ENCODE results near the gene TMC7. TPM values are rescaled to one million over a fixed set of nuclear protein-coding genes. Genes with fewer than 3 reads are reported as not detected.

Gene TMC7
- total and polyA plus RNA-seq, 2 of the 8 experiments (the other 6 are each of a cell fraction or from before 2014, with no cell fraction given), result 2.3 to 2.6 TPM

DNA sequence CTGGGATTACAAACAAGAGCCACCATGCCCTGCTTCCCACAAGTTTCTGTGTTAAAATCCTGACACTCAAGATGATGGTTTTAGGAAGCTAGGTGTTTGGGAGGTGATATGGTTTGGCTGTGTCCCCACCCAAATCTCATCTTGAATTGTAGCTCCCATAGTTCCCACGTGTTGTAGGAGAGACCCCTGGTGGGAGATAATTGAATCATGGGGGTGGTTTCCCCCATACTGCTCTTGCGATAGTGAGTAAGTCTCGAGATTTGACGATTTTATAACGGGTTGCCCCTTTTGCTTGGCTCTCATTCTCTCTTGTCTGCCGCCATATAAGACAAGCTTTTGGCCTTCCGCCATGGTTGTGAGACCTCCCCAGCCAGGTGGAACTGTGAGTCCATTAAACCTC lies 40.3 kb upstream of the TMC7 start:
- no peaks in the 10 kb centered on the region for H3K27me3 ChIP-seq (replicated peaks in 1 of 4; ENCODE audit: control insufficient read depth in 3 of 4, extremely low read depth in 1 of 4, insufficient read depth in 3 of 4, low read length in 3 of 4)
- no peaks in the 10 kb centered on the region for H3K36me3 ChIP-seq (ENCODE audit: control insufficient read depth in 2 of 4, insufficient read depth in 4 of 4, low read length in 3 of 4)
- WGBS, 2 experiments (ENCODE audit: extremely low coverage in 1 of 2, insufficient coverage in 1 of 2, insufficient read length in 1 of 2, insufficient replicate concordance in 2 of 2, low coverage in 1 of 2, low lambda C conversion rate in 2 of 2, missing lambda C conversion rate in 1 of 2), result 89% methylated on average over 7 of the region's 7 CpGs; no CpG with 5 or more reads in 1 of the 2 experiments
- no peak overlapping the region for H2BK15ac ChIP-seq (ENCODE audit: low read length)
- no peaks in the 10 kb centered on the region for H3K9me3 ChIP-seq (ENCODE audit: insufficient read depth in 2 of 2, low read depth in 1 of 2, low read length in 1 of 2)
- no peak overlapping the region for H4K8ac ChIP-seq (ENCODE audit: extremely low read depth, insufficient read depth, low read length)
- H3K23ac ChIP-seq (ENCODE audit: insufficient read length), result no peak overlapping the region
- H3K56ac ChIP-seq (replicated peaks; ENCODE audit: insufficient read length, low read depth, low read length), result no peak overlapping the region
- H3K4ac ChIP-seq (replicated peaks; ENCODE audit: insufficient read length, low read depth, low read length), result no peak overlapping the region
- ChIA-PET POLR2A (ENCODE audit: partially characterized antibody) (interaction anchor here (1.3 to 2.6 kb wide), 3 partner anchors 141 to 160 kb away, joined by 3 to 6 read pairs (median 3); partner anchors contain the start of genes ARL6IP1 and RPS15A), CTCF (ENCODE audit: partially characterized antibody) (interaction anchor here (1.3 kb wide), 1 partner anchor 15 kb away, joined by 3 read pairs; no protein-coding TSS in a partner anchor)
- H3K18ac ChIP-seq (ENCODE audit: extremely low read depth, low read length), result no peak overlapping the region
- no peak overlapping the region for H3K27ac ChIP-seq (ENCODE audit: low read depth, low read length)
- no peak overlapping the region for H3K9ac ChIP-seq (replicated peaks in 1 of 4; ENCODE audit: extremely low read depth in 1 of 4, low read depth in 3 of 4, low read length in 3 of 4)
- H3K79me1 ChIP-seq (ENCODE audit: low read depth, low read length), result no peaks in the 10 kb centered on the region
- no peak overlapping the region for H2BK20ac ChIP-seq (ENCODE audit: low read length)
- TF ChIP-seq RXRA (IDR thresholded peaks at IDR 0.05; ENCODE audit: insufficient read depth, low read depth, low read length) (no peak), RAD21 (IDR thresholded peaks at IDR 0.05 in 1 of 2, conservative IDR thresholded peaks at IDR 0.05 in 1 of 2; ENCODE audit: low read depth in 2 of 2, low read length in 2 of 2) (peak in 1 of 2 experiments; percentile 23; a peak in 1 of 4 replicates)
- no peaks in the 10 kb centered on the region for H4K20me1 ChIP-seq (replicated peaks in 1 of 2; ENCODE audit: control insufficient read depth in 1 of 2, insufficient read depth in 2 of 2, low read length in 2 of 2)
- H4K91ac ChIP-seq (replicated peaks; ENCODE audit: insufficient read length, low read length), result no peak overlapping the region
- no peak overlapping the region for H2AFZ ChIP-seq (ENCODE audit: low read length)
- no peak overlapping the region for H3K4me2 ChIP-seq (ENCODE audit: insufficient read depth in 1 of 2, low read depth in 2 of 2, low read length in 2 of 2)
- DNase-seq (ENCODE audit: low read depth in 1 of 2, low spot score in 2 of 2) (no peak), FAIRE-seq (no peak)
- no peak overlapping the region for H3K4me3 ChIP-seq (ENCODE audit: extremely low read depth in 1 of 4, insufficient read depth in 2 of 4, low read depth in 3 of 4, low read length in 4 of 4)
- no peaks in the 10 kb centered on the region for H3K23me2 ChIP-seq (ENCODE audit: low read depth, low read length)
- H2BK120ac ChIP-seq (replicated peaks; ENCODE audit: low read depth, low read length), result no peak overlapping the region
- no peak overlapping the region for H2AK5ac ChIP-seq (ENCODE audit: low read depth, low read length)
- no peak overlapping the region for H4K5ac ChIP-seq (ENCODE audit: insufficient read length, low read depth, low read length)
- H3K79me2 ChIP-seq (ENCODE audit: control insufficient read depth in 1 of 2, insufficient read depth in 2 of 2, low read length in 2 of 2), result no peaks in the 10 kb centered on the region
- no peak overlapping the region for H3K14ac ChIP-seq (ENCODE audit: insufficient read length)
- H3K4me1 ChIP-seq (replicated peaks in 1 of 4; ENCODE audit: control insufficient read depth in 3 of 4, insufficient read depth in 4 of 4, low read length in 3 of 4), result peaks cover 0 to 4% (median 0%) of the 10 kb centered on the region in 4 experiments; a peak in 2 of 7 replicates
- no peak overlapping the region for H2BK12ac ChIP-seq (ENCODE audit: low read depth, low read length)
- H2BK5ac ChIP-seq (ENCODE audit: low read depth, low read length), result no peak overlapping the region

All from H1 (cell line).